HCT116 (cell line): ENCODE data around the gene NDUFB10. TPM values are rescaled to one million over a fixed set of nuclear protein-coding genes. Genes with fewer than 3 reads are reported as not detected.

Experiments
- ATAC-seq: fragments of 200-7000 bp; cut with Tn5 transposase; 2 replicates; pipeline ENCODE4 v1.9.1; 2020; ENCODE audit warnings: mild to moderate bottlenecking, moderate library complexity
- BruUV-seq: library from RNA; stranded (reverse); fragments of 400-500 nt; replicated peaks from 2 replicates; lab custom pipeline; 2021; lab: Mats Ljungman, UMichigan
- CTCF ChIA-PET: fragments of 300-600 bp; sonication (Branson Sonifier 250); formaldehyde crosslinking; loops from one replicate; lab custom pipeline; 2021; ENCODE audit warnings: antibody characterized with exemption; lab: Charles Lee
- POLR2A ChIA-PET: fragments of 300-600, 350-600 bp; sonication (Branson Sonifier 250); formaldehyde crosslinking; loops from one replicate; lab custom pipeline; 2021; ENCODE audit warnings: antibody characterized with exemption; lab: Charles Lee
- RAD21 ChIA-PET, 2 experiments: fragments of 300-600 bp; sonication (Branson Sonifier 250); formaldehyde crosslinking; loops; one replicate each; lab custom pipeline; 2023; ENCODE audit warnings: low total read pairs in 2 of 2; ENCODE audit not compliant: uncharacterized antibody in 2 of 2, unreplicated experiment in 2 of 2, low non-redundant PET in 1 of 2; lab: Charles Lee
- DNase-seq: peaks from one replicate; pipeline ENCODE4 v3.0.0-alpha.2; 2010; ENCODE audit warnings: low read depth, low spot score
- H2AFZ ChIP-seq: fragments of 200-600 bp; shearing (Covaris generic), sonication (generic); 2 replicates; pipeline ENCODE4 v1.6.1; 2017; ENCODE audit warnings: low read depth, mixed run types, mixed read lengths, antibody characterized with exemption, low read length; ENCODE audit not compliant: poor library complexity, severe bottlenecking
- H3K27ac ChIP-seq: 2 replicates; pipeline ENCODE4 v1.5.1; 2012; ENCODE audit warnings: low read depth, low read length
- H3K27me3 ChIP-seq: fragments of 200-600 bp; sonication (generic); 2 replicates; pipeline ENCODE4 v1.6.1; 2016; ENCODE audit warnings: mixed run types, low read length, mixed read lengths; ENCODE audit not compliant: insufficient read depth
- H3K36me3 ChIP-seq, 2 experiments: fragments of 200-500 bp in 1 of 2; fragments of 200-600 bp in 1 of 2; sonication (Bioruptor generic) in 1 of 2; sonication (generic) in 1 of 2; 2 replicates each; pipeline versions ENCODE4 v1.5.1 to v1.6.1; 2014 to 2016; ENCODE audit warnings: low read length in 2 of 2, inconsistent platforms in 1 of 2, mixed read lengths in 1 of 2, mixed run types in 1 of 2; ENCODE audit not compliant: insufficient read depth in 2 of 2, control insufficient read depth in 1 of 2
- H3K4me1 ChIP-seq, 2 experiments: fragments of 200-600 bp in 1 of 2; sonication (generic) in 1 of 2; 2 replicates each; pipeline versions ENCODE4 v1.5.1 to v1.6.1; 2012 to 2017; ENCODE audit warnings: low read length in 2 of 2, inconsistent platforms in 1 of 2, mild to moderate bottlenecking in 1 of 2, mixed read lengths in 1 of 2, mixed run types in 1 of 2, moderate library complexity in 1 of 2; ENCODE audit not compliant: insufficient read depth in 2 of 2, control insufficient read depth in 1 of 2
- H3K4me2 ChIP-seq: fragments of 200-600 bp; sonication (generic); 2 replicates; pipeline ENCODE4 v1.6.1; 2017; ENCODE audit warnings: mixed run types, low read length, mixed read lengths
- H3K4me3 ChIP-seq, 2 experiments: fragments of 200-600 bp in 1 of 2; sonication (generic) in 1 of 2; replicated peaks in 1 of 2; 2 replicates each; pipeline ENCODE4 v1.5.1; 2011 to 2016; ENCODE audit warnings: low read length in 2 of 2, control low read depth in 1 of 2, low read depth in 1 of 2, mild to moderate bottlenecking in 1 of 2, mixed read lengths in 1 of 2, mixed run types in 1 of 2
- H3K79me2 ChIP-seq: fragments of 200-600 bp; sonication (generic); 2 replicates; pipeline ENCODE4 v1.6.1; 2017; ENCODE audit warnings: mild to moderate bottlenecking, mixed run types, low read length, moderate library complexity, mixed read lengths; ENCODE audit not compliant: insufficient read depth
- H3K9ac ChIP-seq: fragments of 200-600 bp; sonication (generic); 2 replicates; pipeline ENCODE4 v1.6.1; 2016; ENCODE audit warnings: low read length, mixed read lengths
- H3K9me2 ChIP-seq: fragments of 200-600 bp; sonication (generic), shearing (Covaris generic); 2 replicates; pipeline ENCODE4 v1.6.1; 2017; ENCODE audit warnings: mixed run types, mild to moderate bottlenecking, moderate library complexity; ENCODE audit not compliant: insufficient read depth
- H3K9me3 ChIP-seq, 2 experiments: fragments of 200-500 bp in 1 of 2; fragments of 200-600 bp in 1 of 2; sonication (Bioruptor generic) in 1 of 2; sonication (generic) in 1 of 2; 2 replicates each; pipeline ENCODE4 v1.6.1; 2014 to 2017; ENCODE audit warnings: low read length in 2 of 2, mixed read lengths in 2 of 2, inconsistent platforms in 1 of 2, low read depth in 1 of 2, mild to moderate bottlenecking in 1 of 2, mixed run types in 1 of 2, moderate library complexity in 1 of 2; ENCODE audit not compliant: control insufficient read depth in 1 of 2, insufficient read depth in 1 of 2
- H4K20me1 ChIP-seq: fragments of 200-600 bp; sonication (generic), shearing (Covaris generic); 2 replicates; pipeline ENCODE4 v1.6.1; 2017; ENCODE audit warnings: mixed run types, mild to moderate bottlenecking, moderate library complexity; ENCODE audit not compliant: insufficient read depth
- CTCF ChIP-seq, 3 experiments: fragments of 200-600 bp in 1 of 3; sonication (generic) in 1 of 3; IDR thresholded peaks in 2 of 3; conservative IDR thresholded peaks in 1 of 3; 2 replicates each; pipeline ENCODE4 v1.5.1; 2012 to 2017; ENCODE audit warnings: low read depth in 2 of 3, low read length in 2 of 3, antibody characterized with exemption in 1 of 3, borderline replicate concordance in 1 of 3, control low read depth in 1 of 3, mild to moderate bottlenecking in 1 of 3, mixed read lengths in 1 of 3, mixed run types in 1 of 3, moderate library complexity in 1 of 3; ENCODE audit not compliant: insufficient read depth in 1 of 3
- MAX ChIP-seq: IDR thresholded peaks from 2 replicates; pipeline ENCODE4 v1.6.1; 2012
- intact Hi-C: fragments of 100-400 bp; cut with micrococcal nuclease; formaldehyde crosslinking; loops from 2 replicates; pipeline ENCODE4 v1.10.0; 2022
- total RNA-seq: library from RNA; stranded (reverse); gene quantifications from one replicate; pipeline ENCODE4 v1.2.1, GENCODE V29; 2021; ENCODE audit not compliant: unreplicated experiment

The NDUFB10 gene
- total RNA-seq, 1 experiment from 2014 or later, result 273 TPM

GRCh38 chr16:1941162-1942046, 17.9 kb upstream of the NDUFB10 start:
- Histone ChIP-seq H3K27me3 (no peaks in the 10 kb centered on the region), H3K9me3 (no peaks in the 10 kb centered on the region), H3K36me3 (peaks cover 5 to 6% of the 10 kb centered on the region in 2 experiments; a peak in 3 of 4 replicates), H3K4me3 (peak overlapping the region; percentile 86 to 87), H2AFZ (no peak overlapping the region), H3K79me2 (no peaks in the 10 kb centered on the region), H3K9me2 (no peaks in the 10 kb centered on the region), H3K9ac (peak overlapping the region; percentile 82; the same call in 1 of the 2 replicates), H3K4me1 (peaks cover 14 to 26% of the 10 kb centered on the region in 2 experiments), H3K4me2 (peak overlapping the region; percentile 100), H3K27ac (peak overlapping the region; percentile 61), H4K20me1 (no peaks in the 10 kb centered on the region)
- RAD21 ChIA-PET, result interaction anchor here in 1 of 2 experiments (0.9 kb wide), 1 partner anchor 9 kb away, joined by 3 read pairs; no protein-coding TSS in a partner anchor
- CTCF ChIA-PET, result interaction anchor here (2.1 kb wide), 1 partner anchor 18 kb away, joined by 4 read pairs; no protein-coding TSS in a partner anchor
- DNase-seq (no peak), ATAC-seq (no peak)
- intact Hi-C loops, result no loop called here
- TF ChIP-seq MAX (no peak), CTCF (IDR thresholded peaks at IDR 0.05 in 2 of 3, conservative IDR thresholded peaks at IDR 0.05 in 1 of 3; ENCODE audit: borderline replicate concordance in 1 of 3, insufficient read depth in 1 of 3, low read depth in 2 of 3, low read length in 2 of 3) (peak in 2 of 3 experiments; percentile 2 to 30; a peak in 1 of 6 replicates)
- POLR2A ChIA-PET, result interaction anchor here (1.3 kb wide), 1 partner anchor 23 kb away, joined by 3 read pairs; the partner anchor contains the start of gene RPS2
- BruUV-seq, result no TSS peak
